Tibial nerve (tissue), 4 donors: ENCODE measurements around the gene SAMSN1. TPM values are rescaled to one million over a fixed set of nuclear protein-coding genes. Genes with fewer than 3 reads are reported as not detected.

Experiments
- DNase-seq, 2 donors: peaks; one replicate each; pipeline ENCODE4 v3.0.0-alpha.2; 2019; ENCODE audit warnings: low spot score in 2 of 2
- H3K27ac ChIP-seq, 4 donors: fragments of 200-600 bp; sonication (generic) in 3 of 4; one replicate each; pipeline ENCODE4 v1.5.1; 2017 to 2019; ENCODE audit warnings: mild to moderate bottlenecking in 1 of 4
- H3K27me3 ChIP-seq, 2 donors: fragments of 200-600 bp; sonication (generic) in 1 of 2; one replicate each; pipeline versions ENCODE4 v1.5.1 to v1.6.0; 2017 to 2019
- H3K36me3 ChIP-seq, 3 donors: fragments of 200-600 bp; sonication (generic); one replicate each; pipeline ENCODE4 v1.5.1; 2018 to 2019
- H3K4me1 ChIP-seq, 4 donors: fragments of 200-600 bp; sonication (generic) in 3 of 4; one replicate each; pipeline ENCODE4 v1.5.1; 2017 to 2019
- H3K4me3 ChIP-seq, 4 donors: fragments of 200-600 bp; sonication (generic) in 3 of 4; one replicate each; pipeline ENCODE4 v1.5.1; 2017 to 2019; ENCODE audit warnings: mild to moderate bottlenecking in 1 of 4, moderate library complexity in 1 of 4
- H3K9me3 ChIP-seq, 4 donors: fragments of 200-600 bp; sonication (generic) in 3 of 4; one replicate each; pipeline ENCODE4 v1.5.1; 2017 to 2019
- CTCF ChIP-seq, 5 experiments: fragments of 200-600 bp in 3 of 5; fragments of 450-650 bp in 2 of 5; sonication (generic) in 3 of 5; IDR thresholded peaks; one replicate each; pipeline ENCODE4 v1.5.1; 2016 to 2019; ENCODE audit warnings: antibody characterized with exemption in 5 of 5, mild to moderate bottlenecking in 3 of 5, moderate library complexity in 2 of 5
- EP300 ChIP-seq, 2 donors: sonication (generic); formaldehyde crosslinking; IDR thresholded peaks; one replicate each; pipeline ENCODE4 v1.6.1; 2017; ENCODE audit warnings: antibody characterized with exemption in 2 of 2, mild to moderate bottlenecking in 1 of 2
- POLR2A ChIP-seq, 2 donors: fragments of 450-650 bp; IDR thresholded peaks; one replicate each; pipeline ENCODE4 v1.6.1; 2017; ENCODE audit warnings: antibody characterized with exemption in 2 of 2, mild to moderate bottlenecking in 2 of 2, moderate library complexity in 2 of 2
- WGBS, 2 donors: methylation state at CpG; one replicate each; pipeline ENCODE4 v1.1.5; 2018; 5-methylcytosine and 5-hydroxymethylcytosine counted together
- total RNA-seq, 4 donors: library from RNA; depleted of rRNA; stranded (reverse); fragments of >200 nt; gene quantifications; one replicate each; pipeline ENCODE4 v1.1.0, GENCODE V29; 2016

SAMSN1 gene
- total RNA-seq, 4 donors from 2014 or later, result 2.9 to 13.5 (median 7.6) TPM

- Histone ChIP-seq H3K27ac (peak overlapping the region in 1 of 4 donors; percentile 51), H3K4me3 (no peak overlapping the region), H3K9me3 (no peaks in the 10 kb centered on the region), H3K4me1 (peaks cover 0 to 7% (median 0%) of the 10 kb centered on the region in 4 donors), H3K36me3 (no peaks in the 10 kb centered on the region), H3K27me3 (no peaks in the 10 kb centered on the region)
- 14 to 46% methylated on average over 3 of the region's 3 CpGs for WGBS, 2 donors
- no peak for DNase-seq
- TF ChIP-seq CTCF (IDR thresholded peaks at IDR 0.05) (no peak), EP300 (IDR thresholded peaks at IDR 0.05) (no peak), POLR2A (IDR thresholded peaks at IDR 0.05) (no peak)
Measured at GRCh38 chr21:14526199-14526598, 19.9 kb downstream of the SAMSN1 start.

GRCh38 chr21:14523234-14523633, 22.9 kb downstream of the SAMSN1 start:
- 59 to 60% methylated on average over 5 of the region's 5 CpGs for WGBS, 2 donors
- TF ChIP-seq CTCF (IDR thresholded peaks at IDR 0.05), result no peak
- no peak for TF ChIP-seq POLR2A (IDR thresholded peaks at IDR 0.05)
- TF ChIP-seq EP300 (IDR thresholded peaks at IDR 0.05), result no peak
- no peak overlapping the region for H3K27ac ChIP-seq

GRCh38 chr21:14522736-14523135, 23.4 kb downstream of the SAMSN1 start:
- Histone ChIP-seq H3K4me3 (no peak overlapping the region), H3K4me1 (peaks cover 0 to 1% (median 0%) of the 10 kb centered on the region in 4 donors), H3K36me3 (no peaks in the 10 kb centered on the region), H3K9me3 (no peaks in the 10 kb centered on the region), H3K27me3 (no peaks in the 10 kb centered on the region), H3K27ac (no peak overlapping the region)
- TF ChIP-seq EP300 (IDR thresholded peaks at IDR 0.05) (no peak), CTCF (IDR thresholded peaks at IDR 0.05) (no peak), POLR2A (IDR thresholded peaks at IDR 0.05) (no peak)
- 49 to 58% methylated on average over 2 of the region's 2 CpGs for WGBS, 2 donors
- DNase-seq, result no peak

More at GRCh38 chr21:14523234-14523633, 22.9 kb downstream of the SAMSN1 start:
- H3K36me3 ChIP-seq, result no peaks in the 10 kb centered on the region
- H3K9me3 ChIP-seq, result no peaks in the 10 kb centered on the region
- H3K4me3 ChIP-seq, result no peak overlapping the region
- no peak for DNase-seq
- peaks cover 0 to 6% (median 0%) of the 10 kb centered on the region in 4 donors for H3K4me1 ChIP-seq
- H3K27me3 ChIP-seq, result no peaks in the 10 kb centered on the region

- Histone ChIP-seq H3K9me3 (no peaks in the 10 kb centered on the region), H3K4me1 (no peaks in the 10 kb centered on the region), H3K36me3 (no peaks in the 10 kb centered on the region), H3K4me3 (no peak overlapping the region), H3K27me3 (no peaks in the 10 kb centered on the region), H3K27ac (peak overlapping the region in 1 of 4 donors; percentile 21)
- TF ChIP-seq CTCF (IDR thresholded peaks at IDR 0.05) (no peak), EP300 (IDR thresholded peaks at IDR 0.05) (no peak), POLR2A (IDR thresholded peaks at IDR 0.05) (no peak)
- WGBS, 2 donors, result 44 to 54% methylated on average over 7 of the region's 7 CpGs
- no peak for DNase-seq
Measured at GRCh38 chr21:14520535-14520934, 25.6 kb downstream of the SAMSN1 start.

GRCh38 chr21:14519000-14519399, 27.1 kb downstream of the SAMSN1 start:
- Histone ChIP-seq H3K9me3 (no peaks in the 10 kb centered on the region), H3K27ac (no peak overlapping the region), H3K36me3 (no peaks in the 10 kb centered on the region), H3K4me1 (no peaks in the 10 kb centered on the region), H3K4me3 (no peak overlapping the region), H3K27me3 (no peaks in the 10 kb centered on the region)
- TF ChIP-seq POLR2A (IDR thresholded peaks at IDR 0.05) (no peak), EP300 (IDR thresholded peaks at IDR 0.05) (no peak), CTCF (IDR thresholded peaks at IDR 0.05) (no peak)
- no peak for DNase-seq
- WGBS, 2 donors, result 85 to 88% methylated on average over 1 of the region's 1 CpG
